BLaER1 (cell line): ENCODE measurements around the gene ATF6.

Source experiments
- H3K27ac ChIP-seq: shearing (Covaris generic); formaldehyde crosslinking; 2 replicates; pipeline ENCODE4 v1.8.1; 2022
- H3K27me3 ChIP-seq: shearing (Covaris generic); formaldehyde crosslinking; 2 replicates; pipeline ENCODE4 v1.8.1; 2022
- H3K36me3 ChIP-seq: shearing (Covaris generic); formaldehyde crosslinking; 2 replicates; pipeline ENCODE4 v1.8.1; 2022
- H3K4me1 ChIP-seq: shearing (Covaris generic); formaldehyde crosslinking; 2 replicates; pipeline ENCODE4 v1.8.1; 2022
- H3K4me2 ChIP-seq: shearing (Covaris generic); formaldehyde crosslinking; 2 replicates; pipeline ENCODE4 v1.8.1; 2022
- H3K4me3 ChIP-seq: shearing (Covaris generic); formaldehyde crosslinking; 2 replicates; pipeline ENCODE4 v1.8.1; 2022
- H3K9ac ChIP-seq: shearing (Covaris generic); formaldehyde crosslinking; 2 replicates; pipeline ENCODE4 v1.8.1; 2022
- H3K9me3 ChIP-seq: shearing (Covaris generic); formaldehyde crosslinking; 2 replicates; pipeline ENCODE4 v1.8.1; 2022
- H4K20me1 ChIP-seq: shearing (Covaris generic); formaldehyde crosslinking; 2 replicates; pipeline ENCODE4 v1.8.1; 2022
- Cebpa-rat ChIP-seq: shearing (Covaris generic); IDR thresholded peaks from 2 replicates; pipeline ENCODE4 v1.8.1; 2022

The ATF6 gene

GRCh38 chr1:161999301-162000052, 233.4 kb downstream of the ATF6 start:
- no peaks in the 10 kb centered on the region for H3K9me3 ChIP-seq
- H3K4me1 ChIP-seq: peaks cover 33% of the 10 kb centered on the region
- H3K9ac ChIP-seq: no peak overlapping the region
- H3K4me2 ChIP-seq: no peak overlapping the region; the same call in 1 of the 2 replicates
- H3K27me3 ChIP-seq: no peaks in the 10 kb centered on the region
- H3K27ac ChIP-seq: no peak overlapping the region
- no peak overlapping the region for H3K4me3 ChIP-seq
- no peaks in the 10 kb centered on the region for H4K20me1 ChIP-seq
- no peak for TF ChIP-seq Cebpa-rat
- no peaks in the 10 kb centered on the region for H3K36me3 ChIP-seq

GRCh38 chr1:162000053-162000420, 233.9 kb downstream of the ATF6 start:
- no peak overlapping the region for H3K4me3 ChIP-seq
- no peaks in the 10 kb centered on the region for H3K9me3 ChIP-seq
- H3K27me3 ChIP-seq: no peaks in the 10 kb centered on the region
- no peaks in the 10 kb centered on the region for H4K20me1 ChIP-seq
- H3K27ac ChIP-seq: no peak overlapping the region
- no peak overlapping the region; the same call in 1 of the 2 replicates for H3K4me2 ChIP-seq
- no peaks in the 10 kb centered on the region for H3K36me3 ChIP-seq
- H3K4me1 ChIP-seq: peaks cover 36% of the 10 kb centered on the region
- TF ChIP-seq Cebpa-rat: no peak
- H3K9ac ChIP-seq: no peak overlapping the region

DNA sequence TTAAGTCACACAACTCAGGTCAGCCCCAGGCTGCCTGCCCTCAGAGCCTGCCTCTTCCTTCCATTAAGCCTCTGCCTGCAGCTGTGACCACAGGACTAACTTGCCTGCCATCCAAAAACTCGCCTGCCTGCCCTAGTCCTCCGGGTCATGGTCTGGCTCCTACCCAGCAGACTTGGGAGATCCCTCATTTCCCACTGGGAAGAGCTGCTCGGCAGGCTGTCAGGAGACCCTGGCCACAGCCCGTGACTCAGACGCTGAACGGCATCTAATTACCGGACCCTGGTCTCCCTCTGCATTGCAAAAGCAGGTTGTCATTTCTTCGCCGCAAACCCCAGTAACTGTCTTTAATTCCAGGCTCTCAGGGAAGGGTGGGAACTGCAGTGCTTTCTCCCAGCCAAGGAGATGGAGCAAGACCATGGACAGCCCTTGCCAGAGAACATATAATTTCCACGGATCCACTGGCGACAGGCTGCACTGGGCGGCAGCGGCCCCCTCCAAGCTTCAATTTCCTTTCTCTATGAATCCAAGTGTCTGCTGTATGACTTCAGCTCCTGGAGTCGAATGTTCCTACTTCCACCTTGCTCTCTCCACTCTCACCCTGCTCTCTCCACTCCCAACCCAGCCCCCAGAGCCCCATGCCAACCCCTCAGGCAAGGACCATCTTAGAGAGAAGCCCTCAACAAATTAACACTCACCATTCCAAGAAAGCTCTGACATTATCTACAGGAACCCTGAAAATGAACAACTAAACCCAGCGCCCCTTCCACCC, 237.1 kb downstream of the ATF6 start:
- no peak for TF ChIP-seq Cebpa-rat
- H3K27me3 ChIP-seq: no peaks in the 10 kb centered on the region
- peaks cover 36% of the 10 kb centered on the region for H3K4me1 ChIP-seq
- H3K9me3 ChIP-seq: no peaks in the 10 kb centered on the region
- no peak overlapping the region for H3K27ac ChIP-seq
- peak overlapping the region; percentile 33 for H3K4me2 ChIP-seq
- no peaks in the 10 kb centered on the region for H3K36me3 ChIP-seq
- H3K4me3 ChIP-seq: no peak overlapping the region
- H3K9ac ChIP-seq: no peak overlapping the region
- no peaks in the 10 kb centered on the region for H4K20me1 ChIP-seq

GRCh38 chr1:162003830-162004215, 237.7 kb downstream of the ATF6 start:
- no peaks in the 10 kb centered on the region for H4K20me1 ChIP-seq
- no peak for TF ChIP-seq Cebpa-rat
- H3K9me3 ChIP-seq: no peaks in the 10 kb centered on the region
- peaks cover 30% of the 10 kb centered on the region for H3K4me1 ChIP-seq
- peak overlapping the region; percentile 33 for H3K4me2 ChIP-seq
- no peak overlapping the region for H3K9ac ChIP-seq
- H3K36me3 ChIP-seq: no peaks in the 10 kb centered on the region
- H3K27me3 ChIP-seq: no peaks in the 10 kb centered on the region
- no peak overlapping the region for H3K27ac ChIP-seq
- no peak overlapping the region for H3K4me3 ChIP-seq

- Histone ChIP-seq H3K4me2 (peak overlapping the region; percentile 33), H3K4me1 (peaks cover 25% of the 10 kb centered on the region), H3K36me3 (no peaks in the 10 kb centered on the region), H3K27me3 (no peaks in the 10 kb centered on the region), H4K20me1 (no peaks in the 10 kb centered on the region), H3K9me3 (no peaks in the 10 kb centered on the region), H3K27ac (no peak overlapping the region), H3K9ac (no peak overlapping the region), H3K4me3 (no peak overlapping the region)
- TF ChIP-seq Cebpa-rat: no peak
Measured at GRCh38 chr1:162004441-162004950, 238.4 kb downstream of the ATF6 start.

- no peak for TF ChIP-seq Cebpa-rat
- no peak overlapping the region for H3K9ac ChIP-seq
- H3K9me3 ChIP-seq: no peaks in the 10 kb centered on the region
- H3K27ac ChIP-seq: no peak overlapping the region
- no peak overlapping the region for H3K4me3 ChIP-seq
- no peaks in the 10 kb centered on the region for H3K27me3 ChIP-seq
- no peak overlapping the region for H3K4me2 ChIP-seq
- peaks cover 23% of the 10 kb centered on the region for H3K4me1 ChIP-seq
- H4K20me1 ChIP-seq: no peaks in the 10 kb centered on the region
- H3K36me3 ChIP-seq: no peaks in the 10 kb centered on the region
Measured at GRCh38 chr1:162006081-162006480, 240.0 kb downstream of the ATF6 start.

DNA sequence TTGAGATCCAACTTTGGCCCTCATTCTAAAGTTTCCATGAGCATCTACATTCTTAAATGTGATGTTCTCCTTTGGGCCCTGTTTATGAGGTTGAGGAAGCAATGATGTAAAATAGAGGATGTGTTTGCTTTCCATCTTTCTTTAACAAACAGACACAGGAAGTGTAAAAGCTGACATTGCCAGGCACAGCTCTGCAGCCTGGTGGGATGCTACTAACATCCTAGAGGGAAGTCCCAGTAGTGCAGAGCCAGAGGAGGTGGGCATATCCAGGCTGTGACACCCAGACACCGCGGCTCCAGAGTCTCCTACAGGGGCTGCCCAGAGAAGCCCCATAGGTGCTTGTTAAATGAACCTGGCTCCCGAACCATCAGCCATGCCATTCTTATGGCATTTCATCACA, 241.3 kb downstream of the ATF6 start:
- Histone ChIP-seq H3K27ac (no peak overlapping the region), H3K9me3 (no peaks in the 10 kb centered on the region), H3K9ac (no peak overlapping the region), H3K4me3 (no peak overlapping the region), H3K27me3 (no peaks in the 10 kb centered on the region), H3K4me1 (peaks cover 23% of the 10 kb centered on the region), H4K20me1 (no peaks in the 10 kb centered on the region), H3K36me3 (no peaks in the 10 kb centered on the region), H3K4me2 (no peak overlapping the region)
- TF ChIP-seq Cebpa-rat: no peak

DNA sequence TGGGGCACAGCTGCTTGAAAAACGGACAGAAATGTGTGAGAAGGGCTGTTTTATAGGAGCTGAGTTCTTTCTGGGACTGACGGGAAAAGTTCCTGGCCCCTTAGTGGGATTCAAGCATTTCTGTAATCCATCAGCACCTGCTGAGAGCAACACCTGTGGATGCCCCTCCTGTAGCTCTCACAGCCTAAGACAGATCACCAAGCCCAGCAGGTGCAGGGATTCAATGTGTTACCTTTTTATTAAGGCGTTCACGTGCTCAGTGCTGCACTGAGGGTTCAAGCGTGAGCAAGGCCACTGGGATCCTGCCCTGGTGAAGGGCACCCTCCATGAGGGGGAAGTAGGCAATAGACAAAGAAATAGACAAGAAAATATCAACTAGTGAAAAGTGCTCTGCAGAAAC, 242.7 kb downstream of the ATF6 start:
- peaks cover 9% of the 10 kb centered on the region for H3K4me1 ChIP-seq
- no peak for TF ChIP-seq Cebpa-rat
- no peaks in the 10 kb centered on the region for H3K36me3 ChIP-seq
- H4K20me1 ChIP-seq: no peaks in the 10 kb centered on the region
- H3K4me2 ChIP-seq: no peak overlapping the region
- no peak overlapping the region for H3K27ac ChIP-seq
- H3K9ac ChIP-seq: no peak overlapping the region
- H3K27me3 ChIP-seq: no peaks in the 10 kb centered on the region
- H3K4me3 ChIP-seq: no peak overlapping the region
- peaks cover 10% of the 10 kb centered on the region for H3K9me3 ChIP-seq

DNA sequence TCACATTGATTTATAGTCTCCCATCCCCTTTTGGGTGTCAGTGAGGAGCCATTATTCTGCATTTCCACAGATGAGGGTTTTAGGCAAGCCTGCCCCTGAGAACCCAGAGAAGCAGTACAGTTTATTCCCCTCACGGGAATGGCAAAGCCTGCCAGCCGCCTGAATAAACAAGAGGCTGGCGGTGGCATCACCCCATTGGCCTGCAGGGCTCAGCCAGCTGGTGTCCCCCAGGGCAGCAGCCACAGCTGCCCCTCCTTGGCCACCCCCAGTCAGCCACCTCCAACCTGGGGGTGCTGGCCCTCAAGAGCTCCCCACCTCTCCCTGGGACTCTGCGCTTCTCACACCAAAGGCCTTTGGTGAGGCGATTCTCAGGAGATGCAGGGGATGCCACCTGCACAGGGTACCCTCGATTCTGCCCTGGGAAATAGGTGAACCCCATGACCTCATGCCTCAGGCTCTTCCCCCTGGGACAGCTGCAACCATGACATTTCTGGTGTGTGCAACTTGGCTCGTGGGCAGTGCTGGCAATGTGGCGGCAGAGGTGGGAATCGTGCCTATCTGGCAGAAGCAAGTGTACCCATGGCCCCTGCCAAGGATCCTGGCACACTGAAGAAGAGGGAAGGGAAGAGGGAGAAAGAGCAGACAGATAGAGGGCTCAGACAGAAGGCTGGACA, 243.5 kb downstream of the ATF6 start:
- no peak for TF ChIP-seq Cebpa-rat
- Histone ChIP-seq H3K4me1 (peaks cover under 1% of the 10 kb centered on the region; the same call in 1 of the 2 replicates), H3K27me3 (no peaks in the 10 kb centered on the region), H3K27ac (no peak overlapping the region), H3K36me3 (no peaks in the 10 kb centered on the region), H3K9ac (no peak overlapping the region), H3K4me3 (no peak overlapping the region), H4K20me1 (no peaks in the 10 kb centered on the region), H3K4me2 (no peak overlapping the region), H3K9me3 (peaks cover 10% of the 10 kb centered on the region)

DNA sequence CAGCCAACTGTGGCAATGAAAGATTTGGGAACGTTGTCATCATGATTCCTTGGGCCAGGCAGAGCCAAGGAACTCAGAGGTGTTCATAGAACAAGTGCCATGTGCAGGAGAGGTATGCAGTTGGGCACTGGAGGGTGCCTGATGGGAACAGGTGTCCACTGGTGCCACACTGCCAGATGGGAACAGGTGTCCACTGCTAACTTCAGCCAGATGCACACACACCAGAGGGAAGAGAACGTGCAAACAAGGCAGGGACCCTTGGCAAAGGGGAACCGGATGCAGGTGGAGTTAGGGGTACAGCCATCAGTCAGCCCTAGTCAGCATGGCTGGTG, 244.0 kb downstream of the ATF6 start:
- Histone ChIP-seq H3K36me3 (no peaks in the 10 kb centered on the region), H3K9ac (no peak overlapping the region), H3K4me1 (no peaks in the 10 kb centered on the region), H3K4me3 (no peak overlapping the region), H3K27me3 (no peaks in the 10 kb centered on the region), H4K20me1 (no peaks in the 10 kb centered on the region), H3K27ac (no peak overlapping the region), H3K9me3 (peaks cover 10% of the 10 kb centered on the region), H3K4me2 (no peak overlapping the region)
- TF ChIP-seq Cebpa-rat: no peak
